NAMALWA (cell line): ENCODE data around the gene SORL1.
"Not testable (repeated sequence)": the region's sequence is repeated elsewhere in the genome, so short reads cannot be mapped to it uniquely, and the experiment has no call there.

Experiments
- DNase-seq: peaks from one replicate; pipeline ENCODE4 v3.0.0-alpha.2; 2015; ENCODE audit warnings: low spot score

Gene SORL1

GRCh38 chr11:121503051-121503450 lies 50.9 kb downstream of the SORL1 start:
- DNase-seq = no peak

GRCh38 chr11:121506237-121506636 lies 54.1 kb downstream of the SORL1 start:
- DNase-seq = not testable (repeated sequence)

DNA sequence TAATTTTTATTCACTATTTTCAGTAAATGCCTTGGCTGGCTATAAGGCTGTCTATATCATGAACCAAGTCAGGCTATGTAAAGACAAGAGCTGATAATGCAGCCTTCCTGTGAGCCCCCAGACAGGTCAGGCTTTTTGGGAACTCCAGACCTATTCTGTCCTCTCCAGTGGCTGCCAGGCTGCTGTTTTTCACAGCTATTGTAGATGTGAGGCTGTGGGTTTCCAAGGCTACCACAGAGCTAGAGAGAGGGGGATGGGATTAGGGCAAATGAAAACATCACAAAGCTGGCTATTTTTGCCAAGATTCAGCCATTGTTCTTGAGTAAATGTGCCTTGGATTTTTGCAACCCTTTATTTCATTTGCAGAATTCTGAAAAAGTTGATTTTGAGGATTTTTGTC lies 56.3 kb downstream of the SORL1 start:
- no peak for DNase-seq

GRCh38 chr11:121510438-121510837 lies 58.3 kb downstream of the SORL1 start:
- no peak for DNase-seq

GRCh38 chr11:121512468-121513465 lies 60.7 kb downstream of the SORL1 start:
- no peak for DNase-seq

GRCh38 chr11:121513807-121514206 lies 61.7 kb downstream of the SORL1 start:
- DNase-seq = no peak

DNA sequence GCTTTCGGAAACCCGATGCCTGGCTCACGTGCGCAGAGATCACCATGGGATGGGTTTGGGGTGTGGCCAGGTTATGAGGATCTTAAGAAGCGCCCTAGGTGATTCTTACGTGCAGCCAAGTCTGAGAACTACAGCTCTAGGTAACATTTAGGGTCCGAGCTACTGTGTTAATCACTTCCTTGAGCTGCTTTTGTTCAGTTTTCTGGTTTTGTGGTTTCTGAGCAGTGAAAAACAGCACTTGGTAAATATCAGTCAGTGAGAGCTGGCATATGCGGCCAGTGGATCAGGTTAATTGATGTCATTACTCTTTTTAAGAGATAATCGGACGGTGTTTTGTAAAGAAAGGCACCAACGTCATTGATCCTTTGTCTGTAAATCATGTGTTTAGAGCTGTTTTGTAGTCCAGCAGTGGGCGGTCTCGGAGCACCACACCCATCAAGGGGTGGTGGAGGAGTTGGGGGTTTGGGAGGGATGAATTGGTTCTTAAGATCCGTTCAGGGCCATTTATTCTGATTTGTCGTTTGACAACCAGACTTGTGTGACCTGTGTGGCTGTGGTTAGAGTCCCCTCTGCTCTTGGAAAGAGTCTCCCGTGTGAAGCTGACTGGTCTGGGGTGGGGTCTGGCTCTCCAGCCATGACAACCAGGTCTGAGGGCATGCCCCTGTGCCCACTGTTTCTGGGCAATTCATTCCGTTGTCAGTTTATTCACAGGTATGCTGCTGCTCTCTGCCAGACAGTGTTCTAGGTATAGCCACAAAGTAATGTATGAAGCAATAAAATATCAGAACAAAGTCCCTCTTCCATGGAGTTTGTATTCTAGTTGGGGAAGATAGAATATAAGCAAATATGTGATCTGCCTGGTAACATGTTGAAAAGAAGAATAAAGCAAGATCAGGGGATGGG lies 62.6 kb downstream of the SORL1 start:
- no peak for DNase-seq

- no peak for DNase-seq
These were observed 63.2 kb downstream of the SORL1 start for GRCh38 chr11:121515335-121515671.

- DNase-seq = no peak
These were observed 65.9 kb downstream of the SORL1 start for GRCh38 chr11:121517996-121518395.

GRCh38 chr11:121520243-121521144 lies 68.4 kb downstream of the SORL1 start:
- no peak for DNase-seq

DNA sequence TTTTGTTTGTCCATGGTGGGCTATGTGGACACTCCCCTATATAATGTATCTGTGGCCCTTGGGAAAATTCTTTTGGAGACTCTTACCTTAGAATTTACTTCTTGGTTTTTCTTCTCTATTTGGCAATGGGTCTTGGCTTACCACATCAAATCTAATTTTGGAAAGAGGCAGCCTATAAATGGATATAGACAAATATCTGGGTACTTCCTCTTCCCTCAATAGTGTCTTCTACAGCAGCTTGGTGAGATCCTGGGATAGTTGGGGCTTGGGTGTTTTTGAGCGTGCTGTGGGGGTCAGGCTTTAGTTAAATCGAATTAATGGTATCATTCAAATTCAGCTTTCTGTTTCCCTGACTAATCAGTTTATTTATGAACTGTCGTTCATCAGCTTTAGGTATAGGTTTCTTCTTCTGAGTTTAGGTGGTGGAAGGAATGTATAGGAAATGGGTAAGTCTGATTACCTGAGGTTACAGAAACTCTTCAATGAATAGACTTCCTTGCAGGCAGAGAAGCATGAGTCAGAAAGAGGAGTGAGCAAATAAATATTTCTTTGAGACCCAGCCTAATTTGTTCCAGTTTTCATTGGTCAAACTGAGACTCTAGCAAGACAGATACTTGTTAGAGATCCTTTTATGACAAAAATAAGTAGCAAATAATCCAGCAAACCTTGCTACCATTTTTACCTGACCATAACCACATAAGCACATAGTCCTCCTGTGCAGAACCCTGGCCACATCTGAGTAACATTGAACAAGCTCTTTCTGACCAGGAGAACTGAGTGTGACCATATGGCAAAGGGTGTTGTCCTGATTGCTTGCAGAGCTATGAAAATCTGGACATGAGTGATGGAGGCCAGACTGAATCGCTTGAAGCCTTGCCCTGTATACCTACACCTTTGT lies 69.3 kb downstream of the SORL1 start:
- no peak for DNase-seq

- no peak for DNase-seq
These were observed 70.2 kb downstream of the SORL1 start for GRCh38 chr11:121522043-121522941.

DNA sequence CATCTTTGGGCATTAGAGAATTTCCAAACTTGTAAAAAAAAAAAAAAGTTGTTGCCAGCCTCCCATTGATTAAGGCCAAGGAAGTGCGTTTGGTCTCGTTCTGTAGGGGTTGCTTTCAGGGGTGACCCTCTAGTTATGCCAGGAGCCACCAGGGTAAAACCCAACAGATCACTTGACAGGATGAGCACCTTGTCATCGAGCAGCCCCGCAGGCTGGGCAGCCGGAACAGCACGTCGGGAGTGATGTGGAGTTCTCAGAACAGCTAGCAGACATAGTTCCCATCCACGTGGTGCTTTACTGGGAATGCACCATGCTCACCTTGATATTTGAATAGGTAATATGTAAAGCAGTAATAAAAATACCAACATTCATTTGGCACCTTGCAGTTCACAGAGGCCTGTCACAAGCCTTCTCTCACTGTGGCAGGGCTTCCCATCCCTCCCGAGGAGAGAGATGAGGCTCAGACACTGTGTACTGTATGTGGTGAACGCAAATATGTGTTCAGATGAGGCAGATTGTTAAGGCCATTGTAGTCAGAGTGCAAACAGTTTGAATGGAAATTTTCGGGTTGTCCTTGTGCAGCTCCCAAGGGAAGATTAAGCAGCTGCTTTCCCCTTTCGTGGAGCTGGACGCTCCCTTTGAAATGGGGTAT lies 71.6 kb downstream of the SORL1 start:
- no peak for DNase-seq

DNA sequence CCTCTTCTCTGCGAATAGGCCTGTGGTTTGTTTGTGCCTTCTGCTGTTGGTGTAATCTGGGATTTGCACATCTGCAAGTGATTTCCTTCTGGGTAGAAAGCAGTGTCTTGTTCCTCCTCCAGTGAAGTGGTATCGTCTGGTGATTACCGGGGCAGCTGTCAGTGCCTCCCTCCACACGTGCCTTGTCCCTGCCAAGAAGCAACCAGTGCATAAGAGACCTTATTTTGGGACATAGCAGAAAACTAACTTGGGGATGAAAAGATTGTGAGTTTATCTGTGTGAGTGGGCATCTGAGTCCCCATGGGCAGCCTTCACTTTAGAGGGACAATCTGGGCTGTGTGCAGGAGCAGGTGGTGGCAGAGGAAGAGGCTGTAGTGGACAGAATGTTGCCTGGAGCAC lies 72.1 kb downstream of the SORL1 start:
- DNase-seq = no peak

GRCh38 chr11:121525376-121525775 lies 73.3 kb downstream of the SORL1 start:
- no peak for DNase-seq

GRCh38 chr11:121530257-121530656 lies 78.1 kb downstream of the SORL1 start:
- no peak for DNase-seq

DNA sequence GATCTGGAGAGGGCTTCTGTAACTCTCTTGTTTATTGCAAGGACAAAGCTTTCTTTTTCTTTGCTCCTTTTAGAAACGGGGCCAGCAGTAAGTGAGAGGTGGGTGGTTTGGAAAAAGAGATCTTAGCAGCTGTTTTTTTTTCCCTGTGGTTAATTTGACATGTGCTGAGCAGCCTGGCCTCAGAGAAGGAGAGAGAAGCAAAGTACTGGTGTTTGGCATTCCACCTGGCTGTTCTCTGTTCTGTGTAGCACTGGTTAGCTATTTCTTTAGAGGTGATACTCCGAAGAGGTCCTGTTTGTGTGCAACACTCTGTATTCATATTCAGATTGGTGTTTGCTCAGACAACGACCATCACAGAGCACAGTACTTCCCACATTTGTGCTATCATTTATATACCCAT lies 81.5 kb downstream of the SORL1 start:
- DNase-seq = no peak

DNA sequence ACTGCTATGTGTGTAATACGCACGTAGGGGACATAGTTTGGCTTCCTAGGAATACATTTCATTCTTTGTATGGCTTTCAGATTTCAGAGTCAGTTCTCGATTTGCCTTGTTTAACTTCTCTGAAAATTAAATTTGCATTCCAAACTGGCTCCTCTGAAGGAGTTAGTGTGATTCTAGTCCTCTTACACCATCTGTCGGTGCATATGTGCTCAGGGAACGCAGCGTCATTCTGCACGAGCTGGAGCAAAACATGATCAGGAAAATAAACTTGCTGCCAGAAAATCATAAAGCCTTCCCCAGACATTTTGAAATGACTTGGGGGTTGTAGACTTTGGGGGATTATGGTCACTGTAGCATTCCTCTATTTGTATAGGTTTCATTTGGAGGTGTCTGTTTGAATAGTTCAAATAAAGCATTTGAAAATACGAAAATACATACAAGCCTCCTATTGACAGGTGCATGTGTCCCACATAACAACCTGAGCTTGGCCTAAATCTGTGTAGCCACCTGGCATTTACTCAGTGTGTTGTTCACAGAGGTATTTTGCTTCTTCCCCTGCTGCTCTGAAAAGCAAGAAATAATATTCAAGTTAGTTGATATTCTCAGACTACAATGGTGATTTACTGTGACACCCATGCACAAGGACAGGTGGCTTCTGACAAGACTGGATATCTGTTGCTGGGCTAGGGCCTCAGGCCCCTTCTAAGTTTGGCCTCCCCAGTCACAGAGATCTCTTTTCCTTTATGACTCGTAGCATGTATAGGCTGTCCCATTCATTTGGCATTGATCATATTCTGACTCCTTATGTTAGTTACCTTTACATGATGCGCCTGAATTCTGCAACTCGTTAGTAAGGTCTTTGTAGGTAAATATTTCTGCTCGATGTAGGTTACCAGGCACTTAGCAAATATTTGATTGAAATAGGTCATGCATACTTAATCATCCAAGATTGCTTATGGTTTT lies 82.3 kb downstream of the SORL1 start:
- DNase-seq = no peak
